ENCODE results near the gene YIPF2.
"Not testable (repeated sequence)": the region's sequence is repeated elsewhere in the genome, so short reads cannot be mapped to it uniquely, and the experiment has no call there.

Gene YIPF2

GRCh38 chr19:10908380-10908960 lies 20.0 kb downstream of the YIPF2 start:
- no peak for DNase-seq

GRCh38 chr19:10907925-10908324 lies 20.5 kb downstream of the YIPF2 start:
- no peak for DNase-seq

GRCh38 chr19:10899151-10899653 lies 29.2 kb downstream of the YIPF2 start:
- no peak for DNase-seq

GRCh38 chr19:10898633-10899032 lies 29.8 kb downstream of the YIPF2 start:
- no peak for DNase-seq

GRCh38 chr19:10896851-10897526 lies 31.4 kb downstream of the YIPF2 start:
- peak in 1 of 5 experiments; percentile 48 for DNase-seq

- DNase-seq: no peak
These were observed 32.5 kb downstream of the YIPF2 start for GRCh38 chr19:10895920-10896319.

- no peak for DNase-seq
These were observed 33.1 kb downstream of the YIPF2 start for GRCh38 chr19:10895363-10895762.

- DNase-seq: no peak
These were observed 33.6 kb downstream of the YIPF2 start for GRCh38 chr19:10894911-10895213.

- no peak for DNase-seq
These were observed 36.2 kb downstream of the YIPF2 start for GRCh38 chr19:10892256-10892655.

- DNase-seq: no peak
These were observed 36.9 kb downstream of the YIPF2 start for GRCh38 chr19:10891405-10892086.

GRCh38 chr19:10889880-10890279 lies 38.6 kb downstream of the YIPF2 start:
- no peak for DNase-seq

- no peak for DNase-seq
These were observed 40.0 kb downstream of the YIPF2 start for GRCh38 chr19:10888421-10888866.

GRCh38 chr19:10887616-10888367 lies 40.6 kb downstream of the YIPF2 start:
- no peak for DNase-seq

- DNase-seq: no peak
These were observed 43.0 kb downstream of the YIPF2 start for GRCh38 chr19:10885201-10886169.

GRCh38 chr19:10884274-10884673 lies 44.2 kb downstream of the YIPF2 start:
- DNase-seq: no peak

- no peak for DNase-seq
These were observed 46.4 kb downstream of the YIPF2 start for GRCh38 chr19:10882108-10882457.

- no peak for DNase-seq
These were observed 46.9 kb downstream of the YIPF2 start for GRCh38 chr19:10881403-10882107.

- peak in 1 of 5 experiments; percentile 16 for DNase-seq
These were observed 50.2 kb downstream of the YIPF2 start for GRCh38 chr19:10878253-10878652.

GRCh38 chr19:10877608-10878007 lies 50.8 kb downstream of the YIPF2 start:
- DNase-seq: not testable (repeated sequence)

- no peak for DNase-seq
These were observed 51.8 kb downstream of the YIPF2 start for GRCh38 chr19:10876459-10877240.

GRCh38 chr19:10874024-10874423 lies 54.4 kb downstream of the YIPF2 start:
- no peak for DNase-seq

Data from T-helper 2 cell (primary cell).